ENCODE results near the gene PDZD4. TPM values are rescaled to one million over a fixed set of nuclear protein-coding genes. Genes with fewer than 3 reads are reported as not detected.
"Not testable (repeated sequence)": the region's sequence is repeated elsewhere in the genome, so short reads cannot be mapped to it uniquely, and the experiment has no call there.

The PDZD4 gene
- total RNA-seq, 8 experiments from 2014 or later: 0.09 to 103 (median 57.4) TPM

GRCh38 chrX:153825042-153825441, 5.3 kb downstream of the PDZD4 start:
- WGBS, 10 experiments: 67 to 100% methylated on average over 1 of the region's 8 CpGs; no CpG with 5 or more reads in 8 of the 10 experiments
- no peak overlapping the region for H3K27ac ChIP-seq
- no peak overlapping the region for H3K4me3 ChIP-seq
- peaks cover 19 to 27% of the 10 kb centered on the region in 2 donors for H3K4me1 ChIP-seq (replicated peaks in 1 of 2)
- in situ Hi-C loops (cut with MboI; ENCODE audit: low pct_unique_long_range_greater_than_20kb in 2 of 9, low sequenced_read_pairs in 9 of 9, unreplicated experiment in 9 of 9): no loop called here
- no peak for ATAC-seq (replicated peaks in 6 of 8)

GRCh38 chrX:153824348-153824747, 6.0 kb downstream of the PDZD4 start:
- peaks cover 26 to 33% of the 10 kb centered on the region in 2 donors for H3K4me1 ChIP-seq (replicated peaks in 1 of 2)
- 0 to 93% (median 72%) methylated on average over 1 to 6 of the region's 10 CpGs; no CpG with 5 or more reads in 7 of the 10 experiments for WGBS, 10 experiments
- no peak for ATAC-seq (replicated peaks in 6 of 8)
- H3K27ac ChIP-seq: no peak overlapping the region
- H3K4me3 ChIP-seq: no peak overlapping the region
- in situ Hi-C loops (cut with MboI; ENCODE audit: low pct_unique_long_range_greater_than_20kb in 2 of 9, low sequenced_read_pairs in 9 of 9, unreplicated experiment in 9 of 9): no loop called here

GRCh38 chrX:153821066-153821465, 9.3 kb downstream of the PDZD4 start:
- WGBS, 10 experiments: 34 to 80% methylated on average over 1 to 4 of the region's 9 CpGs; no CpG with 5 or more reads in 8 of the 10 experiments
- Histone ChIP-seq H3K27ac (peak overlapping the region; percentile 7 to 23), H3K4me1 (replicated peaks in 1 of 2) (peaks cover 42 to 46% of the 10 kb centered on the region in 2 donors), H3K4me3 (no peak overlapping the region)
- ATAC-seq (replicated peaks in 6 of 8): no peak
- in situ Hi-C loops (cut with MboI; ENCODE audit: low pct_unique_long_range_greater_than_20kb in 2 of 9, low sequenced_read_pairs in 9 of 9, unreplicated experiment in 9 of 9): no loop called here

GRCh38 chrX:153820601-153821000, 9.7 kb downstream of the PDZD4 start:
- no peak for ATAC-seq (replicated peaks in 6 of 8)
- H3K27ac ChIP-seq: peak overlapping the region; percentile 7 to 23

GRCh38 chrX:153819384-153820040, 10.8 kb downstream of the PDZD4 start:
- Histone ChIP-seq H3K4me3 (peak overlapping the region; percentile 27 to 43 (median 35)), H3K4me1 (replicated peaks in 1 of 2) (peaks cover 42 to 46% of the 10 kb centered on the region in 2 donors), H3K27ac (peak overlapping the region; percentile 85 to 88)
- in situ Hi-C loops (cut with MboI; ENCODE audit: low pct_unique_long_range_greater_than_20kb in 2 of 9, low sequenced_read_pairs in 9 of 9, unreplicated experiment in 9 of 9): no loop called here
- ATAC-seq (replicated peaks in 6 of 8): peak in 7 of 8 experiments; percentile 17 to 48 (median 33)
- 0 to 75% (median 24%) methylated on average over 1 to 6 of the region's 23 CpGs; no CpG with 5 or more reads in 6 of the 10 experiments for WGBS, 10 experiments

More at GRCh38 chrX:153820601-153821000, 9.7 kb downstream of the PDZD4 start:
- in situ Hi-C loops (cut with MboI; ENCODE audit: low pct_unique_long_range_greater_than_20kb in 2 of 9, low sequenced_read_pairs in 9 of 9, unreplicated experiment in 9 of 9): no loop called here
- Histone ChIP-seq H3K4me1 (replicated peaks in 1 of 2) (peaks cover 42 to 46% of the 10 kb centered on the region in 2 donors), H3K4me3 (no peak overlapping the region)
- WGBS, 10 experiments: 59 to 100% (median 93%) methylated on average over 1 to 5 of the region's 7 CpGs; no CpG with 5 or more reads in 5 of the 10 experiments

- ATAC-seq (replicated peaks in 6 of 8): peak; percentile 71 to 94 (median 88)
- Histone ChIP-seq H3K4me3 (peak overlapping the region; percentile 27 to 43 (median 35)), H3K4me1 (replicated peaks in 1 of 2) (peaks cover 42 to 46% of the 10 kb centered on the region in 2 donors), H3K27ac (peak overlapping the region; percentile 85 to 88)
- in situ Hi-C loops (cut with MboI; ENCODE audit: low pct_unique_long_range_greater_than_20kb in 2 of 9, low sequenced_read_pairs in 9 of 9, unreplicated experiment in 9 of 9): no loop called here
- 10 to 80% methylated on average over 1 to 4 of the region's 67 CpGs; no CpG with 5 or more reads in 8 of the 10 experiments for WGBS, 10 experiments
These were observed 11.6 kb downstream of the PDZD4 start for GRCh38 chrX:153818571-153819383.

- ATAC-seq (replicated peaks in 6 of 8); in situ Hi-C loops (cut with MboI; ENCODE audit: low pct_unique_long_range_greater_than_20kb in 2 of 9, low sequenced_read_pairs in 9 of 9, unreplicated experiment in 9 of 9); H3K27ac ChIP-seq; H3K4me3 ChIP-seq: not testable (repeated sequence)
- H3K4me1 ChIP-seq (replicated peaks in 1 of 2): peaks cover 42 to 48% of the 10 kb centered on the region in 2 donors
- WGBS, 10 experiments: 46 to 67% (median 60%) methylated on average over 1 to 6 of the region's 9 CpGs; no CpG with 5 or more reads in 7 of the 10 experiments
These were observed 12.3 kb downstream of the PDZD4 start for GRCh38 chrX:153818064-153818463.

- in situ Hi-C loops (cut with MboI; ENCODE audit: low pct_unique_long_range_greater_than_20kb in 2 of 9, low sequenced_read_pairs in 9 of 9, unreplicated experiment in 9 of 9): no loop called here
- no peak overlapping the region for H3K27ac ChIP-seq
- peaks cover 47 to 55% of the 10 kb centered on the region in 2 donors for H3K4me1 ChIP-seq (replicated peaks in 1 of 2)
- H3K4me3 ChIP-seq: no peak overlapping the region
- ATAC-seq (replicated peaks in 6 of 8): peak in 1 of 8 experiments; percentile 48
- WGBS, 10 experiments: 60 to 100% (median 88%) methylated on average over 1 to 4 of the region's 25 CpGs; no CpG with 5 or more reads in 5 of the 10 experiments
These were observed 13.3 kb downstream of the PDZD4 start for GRCh38 chrX:153816831-153817690.

- WGBS, 10 experiments: 40 to 62% methylated on average over 2 to 9 of the region's 19 CpGs; no CpG with 5 or more reads in 8 of the 10 experiments
- H3K27ac ChIP-seq: no peak overlapping the region
These were observed 15.6 kb downstream of the PDZD4 start for GRCh38 chrX:153814591-153815315.

GRCh38 chrX:153813161-153813560, 17.2 kb downstream of the PDZD4 start:
- Histone ChIP-seq H3K27ac (no peak overlapping the region), H3K4me3 (no peak overlapping the region), H3K4me1 (replicated peaks in 1 of 2) (peaks cover 28 to 37% of the 10 kb centered on the region in 2 donors)
- ATAC-seq (replicated peaks in 6 of 8): no peak
- 0 to 100% (median 80%) methylated on average over 1 to 3 of the region's 5 CpGs; no CpG with 5 or more reads in 5 of the 10 experiments for WGBS, 10 experiments
- in situ Hi-C loops (cut with MboI; ENCODE audit: low pct_unique_long_range_greater_than_20kb in 2 of 9, low sequenced_read_pairs in 9 of 9, unreplicated experiment in 9 of 9): no loop called here

More at GRCh38 chrX:153814591-153815315, 15.6 kb downstream of the PDZD4 start:
- in situ Hi-C loops (cut with MboI; ENCODE audit: low pct_unique_long_range_greater_than_20kb in 2 of 9, low sequenced_read_pairs in 9 of 9, unreplicated experiment in 9 of 9): no loop called here
- peaks cover 41 to 45% of the 10 kb centered on the region in 2 donors for H3K4me1 ChIP-seq (replicated peaks in 1 of 2)
- H3K4me3 ChIP-seq: no peak overlapping the region
- no peak for ATAC-seq (replicated peaks in 6 of 8)

- 60% methylated on average over 2 of the region's 14 CpGs; no CpG with 5 or more reads in 9 of the 10 experiments for WGBS, 10 experiments
- peak in 5 of 8 experiments; percentile 84 to 93 (median 92) for ATAC-seq (replicated peaks in 6 of 8)
- in situ Hi-C loops (cut with MboI; ENCODE audit: low pct_unique_long_range_greater_than_20kb in 2 of 9, low sequenced_read_pairs in 9 of 9, unreplicated experiment in 9 of 9): no loop called here
- Histone ChIP-seq H3K4me1 (replicated peaks in 1 of 2) (peaks cover 23 to 27% of the 10 kb centered on the region in 2 donors), H3K27ac (peak overlapping the region; percentile 81), H3K4me3 (no peak overlapping the region)
These were observed 18.1 kb downstream of the PDZD4 start for GRCh38 chrX:153812220-153812619.

- WGBS, 10 experiments: no CpG with 5 or more reads among the region's 19 CpGs
- H3K27ac ChIP-seq: no peak overlapping the region
- no peak for ATAC-seq (replicated peaks in 6 of 8)
- no peak overlapping the region for H3K4me3 ChIP-seq
- in situ Hi-C loops (cut with MboI; ENCODE audit: low pct_unique_long_range_greater_than_20kb in 2 of 9, low sequenced_read_pairs in 9 of 9, unreplicated experiment in 9 of 9): no loop called here
- peaks cover 15 to 19% of the 10 kb centered on the region in 2 donors for H3K4me1 ChIP-seq (replicated peaks in 1 of 2)
These were observed 22.4 kb downstream of the PDZD4 start for GRCh38 chrX:153807976-153808375.

All from motor neuron (in vitro differentiated cells).